Measurements from ENCODE around the gene HOMER2.

DNA sequence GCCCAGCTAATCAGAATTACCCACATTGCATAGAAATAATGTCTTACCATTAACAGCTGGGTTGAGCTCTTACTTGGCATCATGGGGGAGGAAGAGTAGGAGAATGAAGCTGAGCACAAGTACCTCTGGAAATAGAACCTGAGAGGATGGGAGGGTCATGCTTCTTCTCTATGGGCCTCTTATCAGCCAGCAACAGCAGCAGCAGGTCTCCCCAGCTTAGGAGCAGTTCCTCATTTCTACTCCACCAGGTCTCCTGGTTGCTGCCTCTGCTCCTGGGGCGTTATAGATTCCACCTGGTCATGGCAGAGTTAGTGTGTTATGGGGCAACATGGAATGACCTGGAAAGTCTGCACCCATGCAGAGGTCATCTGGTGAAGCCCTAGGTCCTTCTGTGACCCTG, 150.0 kb downstream of the HOMER2 start:
- TF ChIP-seq CTCF (IDR thresholded peaks at IDR 0.05) (no peak), POLR2A (IDR thresholded peaks at IDR 0.05) (no peak), POLR2AphosphoS5 (IDR thresholded peaks at IDR 0.05) (no peak)

All from prostate gland (tissue), 2 donors.